Thyroid gland (tissue), 4 donors: ENCODE results near the gene IQGAP1.

Experiments used
- CTCF ChIP-seq, 6 experiments: fragments of 200-600 bp in 3 of 6; fragments of 450-650 bp in 3 of 6; sonication (generic) in 3 of 6; IDR thresholded peaks; one replicate each; pipeline ENCODE4 v1.5.1; 2016 to 2019; ENCODE audit warnings: antibody characterized with exemption in 6 of 6, mild to moderate bottlenecking in 2 of 6, inconsistent platforms in 1 of 6, moderate library complexity in 1 of 6
- POLR2A ChIP-seq, 2 donors: fragments of 450-650 bp; IDR thresholded peaks; one replicate each; pipeline ENCODE4 v1.6.1; 2017; ENCODE audit warnings: antibody characterized with exemption in 2 of 2, mild to moderate bottlenecking in 2 of 2, moderate library complexity in 1 of 2

GRCh38 chr15:90354986-90355385 lies 33.1 kb upstream of the IQGAP1 start:
- no peak for TF ChIP-seq CTCF (IDR thresholded peaks at IDR 0.05)
- no peak for TF ChIP-seq POLR2A (IDR thresholded peaks at IDR 0.05)
